Keratinocyte (primary cell): ENCODE measurements around the gene MYO9A. TPM values are rescaled to one million over a fixed set of nuclear protein-coding genes. Genes with fewer than 3 reads are reported as not detected.

Experiments used
- DNase-seq: peaks from one replicate; pipeline ENCODE4 v3.0.0-alpha.2; 2011; ENCODE audit warnings: low read depth, missing footprints, low spot score
- FAIRE-seq: peaks from 2 replicates; lab custom pipeline; 2011; peaks lifted over from hg19 to GRCh38; lab: Jason Lieb, UNC
- H2AFZ ChIP-seq: 2 replicates; pipeline ENCODE4 v1.6.0; 2012; ENCODE audit warnings: low read length, control low read depth, inconsistent platforms; ENCODE audit not compliant: control insufficient read depth
- H3K27ac ChIP-seq: 2 replicates; pipeline ENCODE4 v1.5.1; 2011; ENCODE audit warnings: low read length; ENCODE audit not compliant: control insufficient read depth, insufficient read depth
- H3K27me3 ChIP-seq: 3 replicates; pipeline ENCODE4 v1.6.0; 2011; ENCODE audit warnings: low read length; ENCODE audit not compliant: control insufficient read depth, insufficient read depth; ENCODE audit errors: extremely low read depth
- H3K36me3 ChIP-seq, 2 experiments: 2 replicates in 1 of 2; 3 replicates in 1 of 2; pipeline ENCODE4 v1.5.1; 2011; ENCODE audit warnings: low read length in 2 of 2, mild to moderate bottlenecking in 1 of 2; ENCODE audit not compliant: control insufficient read depth in 2 of 2, insufficient read depth in 2 of 2; ENCODE audit errors: extremely low read depth in 1 of 2
- H3K4me1 ChIP-seq: 3 replicates; pipeline ENCODE4 v1.5.1; 2011; ENCODE audit warnings: low read length; ENCODE audit not compliant: control insufficient read depth, insufficient read depth; ENCODE audit errors: extremely low read depth
- H3K4me2 ChIP-seq: 3 replicates; pipeline ENCODE4 v1.6.0; 2011; ENCODE audit warnings: low read depth, low read length; ENCODE audit not compliant: control insufficient read depth, insufficient read depth; ENCODE audit errors: extremely low read depth
- H3K4me3 ChIP-seq, 3 experiments: fragments of 200-600 bp in 1 of 3; sonication (generic) in 1 of 3; 2 replicates in 2 of 3; 3 replicates in 1 of 3; pipeline ENCODE4 v1.5.1; 2011 to 2016; ENCODE audit warnings: low read length in 3 of 3, mild to moderate bottlenecking in 3 of 3, control low read depth in 2 of 3, inconsistent platforms in 1 of 3, low read depth in 1 of 3, mixed read lengths in 1 of 3, mixed run types in 1 of 3, moderate library complexity in 1 of 3; ENCODE audit not compliant: control insufficient read depth in 2 of 3, insufficient read depth in 2 of 3; ENCODE audit errors: extremely low read depth in 1 of 3
- H3K79me2 ChIP-seq: 2 replicates; pipeline ENCODE4 v1.6.0; 2012; ENCODE audit warnings: low read length; ENCODE audit not compliant: control insufficient read depth, insufficient read depth
- H3K9ac ChIP-seq: 3 replicates; pipeline ENCODE4 v1.6.0; 2011; ENCODE audit warnings: low read length; ENCODE audit not compliant: control insufficient read depth, insufficient read depth; ENCODE audit errors: extremely low read depth
- H3K9me1 ChIP-seq: 3 replicates; pipeline ENCODE4 v1.6.0; 2011; ENCODE audit warnings: low read length; ENCODE audit not compliant: control insufficient read depth, insufficient read depth; ENCODE audit errors: extremely low read depth
- H3K9me3 ChIP-seq: 2 replicates; pipeline ENCODE4 v1.5.1; 2012; ENCODE audit warnings: low read depth, low read length; ENCODE audit not compliant: control insufficient read depth
- H4K20me1 ChIP-seq: 3 replicates; pipeline ENCODE4 v1.6.0; 2011; ENCODE audit warnings: low read length; ENCODE audit not compliant: control insufficient read depth, insufficient read depth; ENCODE audit errors: extremely low read depth
- CTCF ChIP-seq, 3 experiments: IDR thresholded peaks in 1 of 3; conservative IDR thresholded peaks in 1 of 3; optimal IDR thresholded peaks in 1 of 3; 2 replicates in 2 of 3; 3 replicates in 1 of 3; pipeline versions ENCODE3 to v1.5.1; 2011; ENCODE audit warnings: low read length in 3 of 3, mild to moderate bottlenecking in 3 of 3, moderate library complexity in 2 of 3, control low read depth in 1 of 3, inconsistent platforms in 1 of 3; ENCODE audit not compliant: insufficient read depth in 2 of 3; ENCODE audit errors: extremely low read depth in 1 of 3
- EZH2 ChIP-seq: IDR thresholded peaks from one replicate; pipeline ENCODE4 v1.6.1; 2012; ENCODE audit warnings: inconsistent platforms, mild to moderate bottlenecking, low read length, moderate library complexity
- dilution Hi-C: fragments of 300-500 bp; cut with MboI; formaldehyde crosslinking; loops from one replicate; pipeline ENCODE4 v1.7.0; 2020; ENCODE audit warnings: low sequenced_read_pairs; ENCODE audit not compliant: extremely low pct_ligation_motif_present
- polyA plus RNA-seq, 5 experiments: library from polyadenylated mRNA; depleted of rRNA in 3 of 5; stranded (reverse) in 3 of 5; stranded (forward) in 1 of 5; unstranded in 1 of 5; fragments of >200 nt; gene quantifications; 1 replicate in 1 of 5; 2 replicates in 3 of 5; 3 replicates in 1 of 5; pipeline versions ENCODE4 v1.2.1 to v1.2.3, GENCODE V29; 2011 to 2012; ENCODE audit warnings: missing spikeins in 2 of 5, low read depth in 1 of 5, low replicate concordance in 1 of 5

Gene MYO9A
- polyA plus RNA-seq, 1 donor (not counting 4 experiments of a cell fraction or from before 2014, with no cell fraction given): 10.6 TPM

- H3K9ac ChIP-seq: no peak overlapping the region
- no peak overlapping the region for H3K4me2 ChIP-seq
- no peaks in the 10 kb centered on the region for H3K36me3 ChIP-seq
- no peaks in the 10 kb centered on the region for H4K20me1 ChIP-seq
- peaks cover 16% of the 10 kb centered on the region for H3K4me1 ChIP-seq
- no peaks in the 10 kb centered on the region for H3K9me3 ChIP-seq
- dilution Hi-C loops: no loop called here
- TF ChIP-seq CTCF (optimal IDR thresholded peaks at IDR 0.05 in 1 of 3, IDR thresholded peaks at IDR 0.05 in 1 of 3, conservative IDR thresholded peaks at IDR 0.05 in 1 of 3; ENCODE audit: extremely low read depth in 1 of 3, insufficient read depth in 2 of 3, low read length in 3 of 3) (no peak), EZH2 (no peak)
- no peaks in the 10 kb centered on the region for H3K79me2 ChIP-seq
- no peak for FAIRE-seq
- no peak overlapping the region for H2AFZ ChIP-seq
- H3K9me1 ChIP-seq: peaks cover 3% of the 10 kb centered on the region
- DNase-seq: no peak
- no peak overlapping the region for H3K27ac ChIP-seq
- no peaks in the 10 kb centered on the region for H3K27me3 ChIP-seq
- H3K4me3 ChIP-seq: no peak overlapping the region
Observed at GRCh38 chr15:71973366-71973765, 144.6 kb downstream of the MYO9A start.

- H3K27me3 ChIP-seq: no peaks in the 10 kb centered on the region
- TF ChIP-seq CTCF (optimal IDR thresholded peaks at IDR 0.05 in 1 of 3, IDR thresholded peaks at IDR 0.05 in 1 of 3, conservative IDR thresholded peaks at IDR 0.05 in 1 of 3; ENCODE audit: extremely low read depth in 1 of 3, insufficient read depth in 2 of 3, low read length in 3 of 3) (no peak), EZH2 (no peak)
- H3K4me1 ChIP-seq: peaks cover 16% of the 10 kb centered on the region
- H3K9me1 ChIP-seq: peaks cover 3% of the 10 kb centered on the region
- H2AFZ ChIP-seq: no peak overlapping the region
- no peak for DNase-seq
- H3K36me3 ChIP-seq: no peaks in the 10 kb centered on the region
- no peak overlapping the region for H3K4me2 ChIP-seq
- H3K9ac ChIP-seq: no peak overlapping the region
- no peak for FAIRE-seq
- no peak overlapping the region for H3K4me3 ChIP-seq
- H4K20me1 ChIP-seq: no peaks in the 10 kb centered on the region
- H3K9me3 ChIP-seq: no peaks in the 10 kb centered on the region
- no peak overlapping the region for H3K27ac ChIP-seq
- dilution Hi-C loops: no loop called here
- H3K79me2 ChIP-seq: no peaks in the 10 kb centered on the region
Observed at GRCh38 chr15:71971905-71972304, 146.0 kb downstream of the MYO9A start.
